Brain microvascular endothelial cell (primary cell): ENCODE results near the gene LRRC8E.

Experiments
- DNase-seq: peaks from one replicate; pipeline ENCODE4 v3.0.0-alpha.2; 2020
- H3K27ac ChIP-seq: fragments of 250-450 bp; sonication (Bioruptor Pico); 2 replicates; pipeline ENCODE4 v1.5.1; 2020; ENCODE audit warnings: mild to moderate bottlenecking, moderate library complexity
- H3K27me3 ChIP-seq: fragments of 250-450 bp; sonication (Bioruptor Pico); replicated peaks from 2 replicates; pipeline ENCODE4 v1.5.1; 2020; ENCODE audit warnings: mild to moderate bottlenecking
- H3K36me3 ChIP-seq: fragments of 250-450 bp; sonication (Bioruptor Pico); replicated peaks from 2 replicates; pipeline ENCODE4 v1.5.1; 2020; ENCODE audit warnings: mild to moderate bottlenecking
- H3K4me3 ChIP-seq: 2 replicates; pipeline ENCODE4 v1.5.1; 2011; ENCODE audit warnings: low read depth, mild to moderate bottlenecking, control low read depth, low read length, moderate library complexity
- CTCF ChIP-seq: IDR thresholded peaks from 2 replicates; pipeline ENCODE4 v1.5.1; 2011; ENCODE audit warnings: low read depth, mild to moderate bottlenecking, moderate library complexity, low read length, control low read depth, inconsistent platforms; ENCODE audit errors: missing control alignments
- in situ Hi-C: cut with HindIII; loops from 2 replicates; pipeline ENCODE4 v1.10.0; 2017; ENCODE audit warnings: low sequenced_read_pairs, low pct_ligation_motif_present

LRRC8E gene

DNA sequence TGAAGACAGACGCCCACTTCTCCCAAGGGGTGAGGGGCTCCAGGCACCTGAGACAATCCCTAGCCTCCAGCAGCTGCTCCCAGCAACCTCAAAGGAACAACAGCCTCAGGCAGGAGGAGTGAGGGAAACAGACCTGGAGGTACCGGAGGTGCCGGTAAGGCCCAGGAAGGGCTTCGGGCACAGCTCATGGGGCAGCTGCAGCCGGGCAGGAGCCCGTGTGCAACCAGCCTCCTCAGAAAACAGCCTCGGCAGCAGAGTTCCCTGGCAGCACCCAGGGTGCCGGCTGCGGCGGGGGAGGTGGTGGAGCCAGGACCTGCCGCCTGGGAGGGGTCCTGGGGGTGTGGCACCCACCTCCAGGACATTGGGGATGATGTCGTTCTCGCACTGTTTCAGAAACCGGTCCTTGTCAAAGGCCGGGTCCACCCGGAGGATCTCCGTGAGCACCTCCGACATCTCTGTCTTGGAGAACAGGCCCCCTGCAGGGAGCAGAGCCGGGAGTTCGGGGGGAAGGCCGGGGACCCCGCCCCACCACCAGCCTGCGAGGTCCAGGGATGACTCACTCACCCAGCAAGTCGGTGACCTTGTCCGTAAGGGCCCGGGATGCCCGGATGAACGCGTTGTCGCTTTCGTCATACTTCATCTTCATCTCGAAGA is 44.1 kb downstream of the LRRC8E start:
- no peak overlapping the region for H3K4me3 ChIP-seq
- no peaks in the 10 kb centered on the region for H3K27me3 ChIP-seq
- no peak overlapping the region for H3K27ac ChIP-seq
- in situ Hi-C loops, result no loop called here
- peaks cover 61% of the 10 kb centered on the region for H3K36me3 ChIP-seq
- DNase-seq, result no peak
- no peak for TF ChIP-seq CTCF

- DNase-seq, result no peak
- H3K27ac ChIP-seq, result no peak overlapping the region
- H3K27me3 ChIP-seq, result no peaks in the 10 kb centered on the region
- in situ Hi-C loops, result no loop called here
- TF ChIP-seq CTCF, result no peak
- H3K36me3 ChIP-seq, result peaks cover 64% of the 10 kb centered on the region
- no peak overlapping the region for H3K4me3 ChIP-seq
These were observed 44.6 kb downstream of the LRRC8E start for GRCh38 chr19:7932930-7933300.

DNA sequence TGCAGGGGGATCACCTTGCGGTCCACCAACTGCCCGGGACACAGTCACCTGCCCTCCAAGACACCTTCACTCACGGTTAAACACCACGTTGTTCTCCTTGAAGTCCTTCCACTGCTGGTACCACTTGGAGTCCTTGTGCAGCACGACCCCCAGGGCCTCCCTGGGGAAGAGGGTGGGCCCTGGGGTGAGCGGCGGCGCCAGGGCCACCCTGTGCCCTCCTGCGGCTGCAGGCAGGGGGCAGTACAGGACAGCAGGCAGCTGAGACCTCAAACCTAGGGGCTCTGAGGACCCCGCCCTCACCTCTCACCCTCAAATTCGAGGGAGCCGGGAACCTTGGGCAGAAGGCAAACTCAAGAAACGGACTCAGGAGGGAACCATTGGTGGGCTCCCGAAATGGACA is 45.1 kb downstream of the LRRC8E start:
- DNase-seq, result no peak
- no peak overlapping the region for H3K27ac ChIP-seq
- in situ Hi-C loops, result no loop called here
- no peaks in the 10 kb centered on the region for H3K27me3 ChIP-seq
- H3K36me3 ChIP-seq, result peaks cover 68% of the 10 kb centered on the region
- H3K4me3 ChIP-seq, result no peak overlapping the region
- peak; percentile 60 for TF ChIP-seq CTCF

GRCh38 chr19:7933828-7934725 is 45.8 kb downstream of the LRRC8E start:
- no peak for DNase-seq
- TF ChIP-seq CTCF, result no peak
- H3K27ac ChIP-seq, result no peak overlapping the region
- no peaks in the 10 kb centered on the region for H3K27me3 ChIP-seq
- in situ Hi-C loops, result no loop called here
- peaks cover 70% of the 10 kb centered on the region for H3K36me3 ChIP-seq
- H3K4me3 ChIP-seq, result no peak overlapping the region

- DNase-seq, result no peak
- Histone ChIP-seq H3K27ac (no peak overlapping the region), H3K27me3 (no peaks in the 10 kb centered on the region), H3K4me3 (no peak overlapping the region), H3K36me3 (peaks cover 71% of the 10 kb centered on the region)
- in situ Hi-C loops, result no loop called here
- TF ChIP-seq CTCF, result no peak
These were observed 46.5 kb downstream of the LRRC8E start for GRCh38 chr19:7934766-7935165.
